HG03196 (cell line): ENCODE measurements around the gene GMPR2.

Experiments used
- ATAC-seq: cut with Tn5 transposase; IDR thresholded peaks from one replicate; pipeline ENCODE4 v1.9.1; 2021; ENCODE audit not compliant: unreplicated experiment

The GMPR2 gene

DNA sequence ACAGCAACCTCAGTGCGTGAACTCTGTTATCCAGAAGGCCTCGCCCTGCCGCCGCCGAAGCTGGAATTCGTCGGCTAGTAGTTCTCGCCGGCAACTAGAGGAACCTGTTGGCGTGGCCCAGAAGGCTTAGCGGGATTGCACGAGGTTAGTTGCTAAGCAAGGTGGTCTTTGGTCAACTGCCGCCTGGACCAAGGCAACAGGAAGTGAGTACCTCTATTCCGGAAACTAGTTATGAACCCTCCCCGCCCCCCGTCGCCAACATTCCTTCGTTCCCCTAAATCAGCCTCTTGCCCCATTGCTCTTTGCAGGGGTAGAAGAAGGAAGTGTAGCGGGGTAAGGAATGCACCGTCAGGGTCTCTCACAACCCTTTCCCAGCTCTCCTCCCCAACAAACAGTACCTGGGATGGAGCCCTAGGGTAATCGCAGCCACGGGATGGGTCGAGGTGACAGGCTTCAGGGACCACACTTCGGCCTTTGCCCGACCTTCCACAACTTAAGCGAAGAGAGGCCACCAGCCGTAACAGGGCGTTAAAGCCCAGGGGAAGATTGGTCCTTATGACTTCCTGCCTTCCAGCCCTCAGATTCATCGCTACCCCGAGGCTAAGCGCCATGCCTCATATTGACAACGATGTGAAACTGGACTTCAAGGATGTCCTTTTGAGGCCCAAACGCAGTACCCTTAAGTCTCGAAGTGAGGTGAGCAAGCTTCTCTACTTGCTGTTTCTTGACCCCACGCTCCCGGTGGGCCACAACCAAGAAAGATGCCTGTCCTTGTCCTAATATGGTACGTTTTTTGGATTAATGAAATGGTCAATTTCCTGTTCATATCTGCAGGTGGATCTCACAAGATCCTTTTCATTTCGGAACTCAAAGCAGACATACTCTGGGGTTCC is at the start of gene GMPR2:
TSS of gene GMPR2 (plus strand) at position 285 of the 893 bp plus-strand sequence. CDS start at position 610, 325 bp downstream.
- ATAC-seq = peak; percentile 47

DNA sequence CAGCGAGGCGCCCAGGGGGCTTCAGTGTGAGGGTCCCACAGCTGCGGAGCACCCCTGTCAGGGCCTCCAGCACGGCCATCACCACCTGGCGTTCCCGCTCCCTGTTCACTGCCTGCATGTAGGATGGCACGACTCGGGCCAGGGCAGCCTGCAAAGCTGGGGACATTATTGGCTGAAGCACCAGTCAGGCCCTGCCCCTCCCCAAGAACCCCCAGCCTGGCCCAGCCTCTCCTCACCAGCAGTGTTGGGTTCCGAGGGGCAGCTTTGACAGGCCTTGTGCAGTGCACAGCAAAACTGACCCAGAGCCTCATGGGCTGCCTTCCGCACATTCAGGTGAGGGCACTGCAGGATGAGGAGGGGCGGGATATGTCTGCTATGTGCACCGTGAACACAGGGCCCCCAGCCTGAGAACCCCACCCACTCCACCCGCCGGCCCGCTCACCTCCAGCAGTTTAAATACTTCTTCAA is 49.7 kb upstream of the GMPR2 start:
- no peak for ATAC-seq

DNA sequence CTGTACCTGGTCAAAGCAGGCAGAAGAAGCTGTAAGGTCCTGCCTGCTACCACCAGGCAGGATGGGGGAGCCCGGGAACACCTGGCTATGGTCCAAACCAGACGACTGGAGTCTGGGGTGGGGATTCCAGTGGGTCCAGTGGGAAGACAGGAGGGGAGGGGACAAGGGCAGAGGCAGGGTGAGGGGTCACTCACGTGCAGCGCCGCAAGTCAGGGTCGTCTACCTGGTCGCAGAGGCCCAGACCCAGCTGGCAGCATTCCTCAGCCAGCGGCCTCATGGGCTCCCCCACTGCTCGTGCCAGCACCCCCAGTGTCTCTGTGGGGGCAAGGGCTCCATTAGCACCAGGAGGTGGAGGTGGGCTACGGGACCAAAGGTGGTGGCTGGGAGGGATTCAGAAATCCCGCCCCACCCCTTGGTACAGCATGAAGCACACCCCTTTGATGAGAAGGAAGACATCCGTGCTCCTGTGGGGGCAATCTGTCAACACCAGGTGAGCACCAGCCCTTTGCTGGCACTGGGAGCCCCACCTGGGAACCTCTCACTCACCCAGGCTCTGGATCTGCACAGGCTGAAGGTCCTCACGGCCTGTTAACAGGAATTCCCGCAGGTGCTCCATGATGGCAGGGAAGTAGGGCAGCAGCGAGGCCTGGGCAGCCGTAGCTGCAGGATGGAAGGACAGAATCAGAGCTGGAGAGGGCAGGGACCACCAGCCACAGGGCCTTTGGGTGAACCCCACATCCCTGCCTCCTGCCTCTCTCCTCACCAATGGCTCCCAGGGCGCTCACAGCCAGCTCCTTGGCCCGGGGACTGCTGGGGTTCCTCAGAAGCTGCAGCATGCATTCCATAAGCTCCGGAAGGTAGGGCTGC is 48.4 kb upstream of the GMPR2 start:
- ATAC-seq = no peak

DNA sequence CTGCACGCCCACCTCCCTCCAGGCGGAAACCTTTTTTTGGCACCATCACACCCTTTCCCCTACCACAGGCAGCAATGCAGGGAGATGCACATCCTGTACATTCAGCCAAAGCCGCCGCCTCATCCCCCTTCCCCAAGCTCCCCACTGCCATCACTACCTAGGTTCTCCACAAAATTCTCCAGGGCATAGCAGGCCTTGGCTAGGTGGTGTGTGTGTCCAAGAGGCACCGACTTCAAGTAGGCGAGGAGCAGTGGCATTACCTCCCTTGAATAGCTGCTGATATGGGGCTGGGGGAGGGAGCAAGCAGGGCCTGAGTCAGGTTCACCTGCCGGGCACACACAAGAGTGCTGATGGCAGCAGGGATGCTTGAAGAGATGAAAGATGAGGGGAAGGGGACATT is 47.7 kb upstream of the GMPR2 start:
- ATAC-seq = no peak

- ATAC-seq = no peak
Measured at GRCh38 chr14:24185741-24186140, 47.0 kb upstream of the GMPR2 start.

DNA sequence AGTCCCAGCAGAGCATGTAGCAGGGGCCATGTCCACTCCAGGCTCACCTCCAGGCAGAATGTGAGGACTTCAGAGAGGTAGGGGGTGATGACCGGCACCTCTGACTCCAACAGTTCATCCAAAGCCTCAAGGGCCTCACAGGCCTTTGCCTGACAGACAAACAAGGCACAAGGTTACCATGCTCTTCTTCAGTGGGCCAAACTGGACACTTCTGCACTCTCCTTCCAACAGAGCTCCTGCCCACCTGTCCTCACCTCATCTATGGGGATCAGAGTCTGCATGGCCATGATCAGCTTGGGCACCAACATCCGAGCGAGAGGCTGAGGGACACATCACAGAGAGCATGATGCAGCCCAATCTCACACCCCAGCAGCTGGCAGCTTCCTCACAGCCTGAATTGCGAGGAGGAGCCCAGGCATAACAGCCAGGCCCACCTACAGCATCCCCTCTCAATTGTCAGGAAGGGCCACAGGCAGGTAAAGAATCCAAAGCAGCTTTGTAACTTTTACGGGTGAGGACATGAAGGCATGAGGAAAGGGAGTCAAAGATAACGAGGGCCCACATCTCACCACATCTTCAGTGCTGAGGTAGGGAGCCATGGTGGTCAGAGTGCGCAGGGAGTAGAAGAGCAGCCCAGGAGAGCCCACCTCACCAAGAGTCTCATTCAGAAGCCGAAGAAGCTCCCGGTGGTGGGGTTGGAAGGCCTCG is 45.7 kb upstream of the GMPR2 start:
- no peak for ATAC-seq

- ATAC-seq = no peak
Measured at GRCh38 chr14:24187539-24187915, 45.2 kb upstream of the GMPR2 start.

GRCh38 chr14:24188251-24189058 is 44.3 kb upstream of the GMPR2 start, which contains the start of gene IPO4:
Gene IPO4 (minus strand): TSS chr14:24188816. CDS start chr14:24188787, 29 bp downstream.
- ATAC-seq = peak; percentile 84

- ATAC-seq = no peak
Measured at GRCh38 chr14:24189059-24189375, 43.7 kb upstream of the GMPR2 start.

DNA sequence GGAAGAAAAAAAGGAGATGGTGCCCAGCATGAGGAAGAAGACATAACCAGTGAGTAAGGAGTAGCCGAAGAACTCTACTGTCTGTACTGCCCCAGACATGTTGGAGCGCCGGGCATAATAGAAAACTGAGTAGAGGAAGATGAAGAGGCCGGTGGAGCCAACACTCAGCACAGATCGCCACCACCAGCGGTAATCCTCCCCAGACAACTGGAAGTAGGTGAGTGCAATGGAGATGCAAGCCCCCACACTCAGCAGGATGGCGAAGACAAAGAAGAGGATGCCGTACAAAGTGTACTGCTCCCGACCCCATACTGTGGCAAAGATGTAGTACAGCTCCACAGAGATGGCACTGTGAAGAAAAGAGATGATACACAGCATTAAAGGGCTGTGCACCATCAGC is 43.3 kb upstream of the GMPR2 start:
- ATAC-seq = no peak

DNA sequence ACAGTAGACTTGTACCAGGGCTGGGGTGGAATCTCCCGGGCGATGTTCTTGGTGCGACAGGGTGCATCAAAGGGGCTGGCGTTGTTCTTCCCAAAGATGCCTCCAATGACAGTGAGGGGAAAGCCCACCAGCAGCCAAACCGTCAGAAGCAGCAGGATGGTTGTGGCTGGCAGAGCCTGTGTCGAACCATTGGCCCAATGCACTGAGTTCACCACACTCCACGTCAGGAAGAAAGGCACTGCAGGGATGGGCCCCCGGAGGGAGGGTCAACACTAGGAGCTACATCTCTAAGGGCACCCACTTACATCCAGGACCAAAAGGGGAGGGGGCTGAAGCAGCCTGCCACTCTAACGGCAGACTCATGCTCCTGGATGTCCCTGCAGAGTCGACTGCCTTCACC is 42.3 kb upstream of the GMPR2 start:
- no peak for ATAC-seq

DNA sequence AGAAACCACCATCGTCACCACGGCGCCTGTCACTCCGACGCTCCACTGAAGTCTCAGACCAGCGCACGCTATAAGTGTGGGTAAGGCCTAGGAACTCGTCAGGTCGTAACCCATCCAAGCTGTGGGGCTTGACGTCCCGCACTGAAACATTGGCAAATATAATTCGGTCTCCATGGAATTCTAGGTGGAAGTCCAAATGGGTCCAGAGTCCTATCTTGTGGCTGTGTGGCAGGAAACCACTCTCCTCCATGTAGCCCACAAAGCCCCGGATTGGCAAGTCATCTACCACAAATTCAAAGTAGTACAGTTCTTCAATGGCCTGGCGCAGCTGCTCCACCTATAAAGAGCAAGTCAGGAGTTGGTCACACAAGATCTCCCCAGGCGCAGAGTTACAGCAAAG is 39.8 kb upstream of the GMPR2 start:
- no peak for ATAC-seq

DNA sequence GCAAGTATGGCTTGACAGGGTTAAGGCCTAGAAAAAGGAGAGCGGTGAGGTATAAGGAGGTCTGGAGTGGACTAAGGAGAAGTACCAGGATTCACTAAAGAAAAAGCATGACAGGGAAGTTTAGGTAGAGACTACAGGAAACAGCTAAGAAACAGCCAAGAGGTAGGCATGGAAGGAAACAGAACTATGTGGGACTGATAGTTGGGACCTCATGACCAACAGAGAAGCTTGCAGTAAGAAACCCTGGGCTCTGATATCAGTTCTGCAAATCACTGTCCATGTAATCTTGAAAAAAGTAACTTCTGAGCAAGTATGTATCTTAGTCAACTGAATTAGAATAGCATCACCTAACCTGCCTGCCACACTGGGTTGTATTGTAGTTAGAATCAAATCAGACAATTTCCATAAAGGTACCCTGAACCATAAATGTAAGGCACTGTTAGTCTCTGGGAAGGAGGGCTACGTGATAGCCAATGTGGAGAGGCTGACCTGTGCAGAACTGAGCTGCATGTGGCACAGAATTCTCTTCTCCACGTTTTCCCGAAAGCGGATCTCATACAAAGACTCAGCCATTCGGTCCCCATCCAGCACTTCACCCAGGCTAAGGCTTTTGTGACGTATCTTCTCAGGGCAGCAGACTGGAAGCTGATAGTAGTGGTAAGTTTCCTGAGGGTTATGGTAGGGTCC is 38.4 kb upstream of the GMPR2 start:
- no peak for ATAC-seq

DNA sequence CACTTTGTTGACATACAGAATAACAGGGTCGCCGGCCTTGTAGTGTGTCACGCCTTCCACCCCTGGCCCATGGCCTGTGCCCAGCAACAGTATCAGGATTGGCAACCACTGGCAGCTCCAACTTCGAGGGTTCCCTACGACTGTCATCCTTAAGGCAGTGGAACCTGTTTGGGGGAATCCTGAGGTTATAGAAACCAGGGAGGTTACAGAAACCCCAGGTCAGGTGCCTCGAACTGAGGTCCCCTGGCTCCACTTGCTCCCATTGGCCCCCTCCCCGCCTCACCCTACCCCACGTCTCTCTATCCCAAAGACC is 37.9 kb upstream of the GMPR2 start:
- ATAC-seq = no peak

DNA sequence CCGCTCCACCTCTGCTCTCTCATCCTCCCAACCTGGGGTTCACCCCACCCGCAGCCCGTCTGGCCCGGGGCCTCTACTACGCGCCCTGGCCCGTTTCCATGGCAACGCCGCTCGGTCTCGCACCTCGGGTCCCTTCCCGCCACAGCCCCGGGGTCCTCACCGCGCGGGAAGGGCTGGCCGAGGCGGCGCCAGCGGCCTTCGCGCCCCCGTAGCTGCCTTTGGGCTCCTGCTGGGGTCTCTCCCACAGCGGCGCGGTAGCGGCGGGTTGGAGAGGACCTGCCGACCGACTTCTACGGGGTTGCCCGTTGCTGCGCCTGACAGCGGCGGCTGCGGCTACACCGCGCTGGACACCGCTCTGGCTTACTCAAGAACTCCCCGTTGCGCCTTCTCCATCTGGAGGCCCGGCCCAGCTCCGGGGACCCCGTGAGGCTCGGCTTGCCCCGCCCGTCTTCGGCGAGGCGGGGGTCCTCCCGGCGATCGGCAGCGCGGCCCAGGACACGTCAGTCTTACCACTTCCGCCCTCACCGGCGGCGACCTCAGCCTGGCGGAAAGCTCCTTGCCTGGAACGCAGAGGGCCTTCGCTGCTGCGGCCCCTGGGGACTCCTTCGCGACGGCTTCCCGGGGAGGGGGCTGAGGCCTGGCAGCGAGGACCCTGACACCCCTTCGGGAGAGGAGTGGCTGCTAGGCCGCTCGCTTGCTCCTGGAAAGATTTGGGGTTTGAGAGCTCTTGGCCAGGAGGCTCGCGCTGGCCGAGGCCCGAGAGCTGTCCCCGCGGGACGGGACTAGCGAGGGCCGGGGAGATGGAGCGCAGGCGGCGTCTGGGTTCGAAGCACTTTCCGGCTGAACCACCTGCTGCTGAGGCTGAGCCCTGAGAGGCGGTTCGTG is 37.3 kb upstream of the GMPR2 start, which contains the start of gene TM9SF1:
TSS of gene TM9SF1 (minus strand) at position 256 of the 885 bp plus-strand sequence. CDS start 422 bp downstream, outside the sequence.
- peak; percentile 83 for ATAC-seq

GRCh38 chr14:24196071-24197055 is 36.4 kb upstream of the GMPR2 start:
- ATAC-seq = peak; percentile 25

DNA sequence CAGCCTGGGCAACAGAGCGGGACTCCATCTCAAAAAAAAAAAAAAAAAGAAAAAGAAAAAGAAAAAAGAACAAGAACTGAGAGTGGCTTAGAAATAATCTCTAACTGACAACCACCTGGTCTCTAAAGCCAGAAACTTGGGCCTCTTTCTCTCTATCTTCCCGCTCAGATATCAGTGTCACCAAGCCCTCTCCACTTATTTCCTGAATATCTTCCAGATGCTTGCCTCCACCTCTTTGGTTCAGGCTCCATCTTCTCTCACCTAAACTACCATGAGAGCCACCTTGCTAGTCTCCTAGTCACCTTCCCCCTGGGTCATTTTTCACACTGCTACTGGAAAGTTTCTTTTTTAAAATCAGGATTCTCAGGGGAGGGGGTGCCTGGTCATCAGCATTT is 35.7 kb upstream of the GMPR2 start:
- ATAC-seq = no peak
